ENCODE results near the gene CD4.

The CD4 gene

DNA sequence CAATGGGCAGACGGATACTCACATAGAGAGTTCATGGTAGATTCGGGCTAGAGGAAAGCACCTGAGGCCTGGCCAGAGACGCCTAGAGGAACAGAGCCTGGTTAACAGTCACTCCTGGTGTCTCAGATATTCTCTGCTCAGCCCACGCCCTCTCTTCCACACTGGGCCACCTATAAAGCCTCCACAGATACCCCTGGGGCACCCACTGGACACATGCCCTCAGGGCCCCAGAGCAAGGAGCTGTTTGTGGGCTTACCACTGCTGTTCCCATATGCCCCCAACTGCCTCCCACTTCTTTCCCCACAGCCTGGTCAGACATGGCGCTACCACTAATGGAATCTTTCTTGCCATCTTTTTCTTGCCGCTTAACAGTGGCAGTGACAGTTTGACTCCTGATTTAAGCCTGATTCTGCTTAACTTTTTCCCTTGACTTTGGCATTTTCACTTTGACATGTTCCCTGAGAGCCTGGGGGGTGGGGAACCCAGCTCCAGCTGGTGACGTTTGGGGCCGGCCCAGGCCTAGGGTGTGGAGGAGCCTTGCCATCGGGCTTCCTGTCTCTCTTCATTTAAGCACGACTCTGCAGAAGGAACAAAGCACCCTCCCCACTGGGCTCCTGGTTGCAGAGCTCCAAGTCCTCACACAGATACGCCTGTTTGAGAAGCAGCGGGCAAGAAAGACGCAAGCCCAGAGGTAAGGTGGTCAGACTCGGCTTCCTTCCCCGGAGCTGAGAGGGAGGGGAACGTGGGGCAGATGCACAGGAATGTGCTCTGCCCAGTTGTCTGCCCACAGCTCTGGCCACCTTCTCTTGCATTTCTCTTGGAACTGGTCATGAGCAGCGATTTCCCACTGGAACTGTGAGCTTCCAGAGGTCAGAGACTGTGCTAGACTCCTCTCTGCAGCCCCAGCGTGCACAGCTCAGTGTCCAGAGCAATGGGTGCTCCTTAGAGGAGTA lies at the start of gene CD4:
CD4 (plus strand) TSS at position 557 of the 953 bp plus-strand sequence. CDS start 10,611 bp downstream, outside the sequence.
- TF ChIP-seq, protein P1, sequence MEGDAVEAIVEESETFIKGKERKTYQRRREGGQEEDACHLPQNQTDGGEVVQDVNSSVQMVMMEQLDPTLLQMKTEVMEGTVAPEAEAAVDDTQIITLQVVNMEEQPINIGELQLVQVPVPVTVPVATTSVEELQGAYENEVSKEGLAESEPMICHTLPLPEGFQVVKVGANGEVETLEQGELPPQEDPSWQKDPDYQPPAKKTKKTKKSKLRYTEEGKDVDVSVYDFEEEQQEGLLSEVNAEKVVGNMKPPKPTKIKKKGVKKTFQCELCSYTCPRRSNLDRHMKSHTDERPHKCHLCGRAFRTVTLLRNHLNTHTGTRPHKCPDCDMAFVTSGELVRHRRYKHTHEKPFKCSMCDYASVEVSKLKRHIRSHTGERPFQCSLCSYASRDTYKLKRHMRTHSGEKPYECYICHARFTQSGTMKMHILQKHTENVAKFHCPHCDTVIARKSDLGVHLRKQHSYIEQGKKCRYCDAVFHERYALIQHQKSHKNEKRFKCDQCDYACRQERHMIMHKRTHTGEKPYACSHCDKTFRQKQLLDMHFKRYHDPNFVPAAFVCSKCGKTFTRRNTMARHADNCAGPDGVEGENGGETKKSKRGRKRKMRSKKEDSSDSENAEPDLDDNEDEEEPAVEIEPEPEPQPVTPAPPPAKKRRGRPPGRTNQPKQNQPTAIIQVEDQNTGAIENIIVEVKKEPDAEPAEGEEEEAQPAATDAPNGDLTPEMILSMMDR (IDR thresholded peaks at IDR 0.05): no peak

DNA sequence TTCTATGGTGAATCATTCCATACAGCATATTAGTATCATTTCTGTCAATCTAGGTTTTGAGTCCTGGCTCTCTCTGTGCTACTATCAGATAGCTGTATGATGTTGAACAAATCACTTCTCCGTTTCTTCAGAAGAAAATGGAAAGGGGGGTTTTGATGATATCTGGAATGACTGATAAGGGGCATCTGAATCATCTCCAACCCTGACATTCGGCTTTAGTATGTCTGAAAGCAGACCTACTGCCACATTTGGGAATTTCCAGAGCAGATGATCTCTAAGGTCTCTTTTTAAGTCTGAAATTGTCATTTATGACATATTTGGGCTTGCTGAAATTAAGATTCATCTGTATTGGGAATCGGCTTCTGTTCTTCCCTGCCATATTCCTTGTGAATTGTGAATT lies 46.5 kb upstream of the CD4 start:
- TF ChIP-seq, protein P1 (IDR thresholded peaks at IDR 0.05): no peak

DNA sequence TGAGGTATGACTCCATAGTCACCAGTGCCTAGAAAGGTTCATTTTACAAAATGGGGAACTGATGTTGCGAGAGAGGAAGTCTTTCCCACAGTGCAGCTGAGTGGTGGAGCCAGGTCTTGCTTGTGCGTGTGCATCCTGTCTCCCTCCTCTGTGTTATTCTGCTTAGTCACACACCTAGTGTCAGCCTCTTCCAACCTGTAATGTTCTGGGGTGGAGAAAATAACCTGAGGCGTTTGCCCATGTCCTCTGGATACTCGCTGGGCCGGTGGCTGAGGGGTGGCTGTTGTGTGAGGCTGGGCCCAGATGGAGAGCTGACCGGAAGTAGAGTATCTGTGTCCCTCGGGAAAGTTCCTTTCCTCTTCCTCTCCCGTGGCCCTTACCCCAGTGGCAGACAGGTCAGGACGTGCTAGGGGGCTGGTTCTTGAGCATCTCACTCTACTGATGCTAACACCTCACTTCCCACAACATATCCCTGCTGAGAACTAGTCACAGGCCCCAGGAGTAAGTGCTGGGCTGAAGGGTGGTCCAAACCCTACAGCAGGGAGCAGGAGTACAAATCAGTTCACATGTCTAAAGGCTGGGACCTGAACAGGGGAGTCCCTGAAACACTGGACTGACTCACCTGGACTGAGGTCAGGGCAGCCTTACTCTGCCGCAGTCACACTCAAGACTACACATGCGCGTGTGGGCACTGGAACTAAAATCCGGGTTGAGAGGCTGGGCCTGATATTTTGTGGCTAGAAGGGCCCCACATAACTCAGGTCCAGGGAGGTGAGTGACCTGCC lies 43.4 kb upstream of the CD4 start:
- TF ChIP-seq, protein P1 (IDR thresholded peaks at IDR 0.05): no peak

DNA sequence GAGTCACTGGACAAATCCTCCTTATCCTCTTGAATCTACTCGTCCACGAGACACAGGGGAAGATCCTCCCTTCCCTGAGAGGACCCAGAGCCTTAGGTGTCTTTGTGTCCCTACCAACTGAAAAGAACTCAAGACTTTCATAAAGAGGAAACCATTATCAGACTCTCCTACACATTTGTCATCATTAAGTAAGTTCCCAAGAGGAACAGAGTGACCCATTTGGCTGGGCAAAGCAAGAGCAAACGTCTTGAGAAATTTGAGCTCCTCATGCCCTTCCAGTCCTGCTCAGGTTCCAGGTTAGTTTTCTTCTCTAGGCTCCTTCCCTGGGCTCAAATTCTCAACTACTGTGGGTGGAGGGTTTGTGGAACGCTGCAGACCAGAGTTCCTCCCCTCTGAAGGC lies 42.1 kb upstream of the CD4 start:
- TF ChIP-seq, protein P1 (IDR thresholded peaks at IDR 0.05): no peak

DNA sequence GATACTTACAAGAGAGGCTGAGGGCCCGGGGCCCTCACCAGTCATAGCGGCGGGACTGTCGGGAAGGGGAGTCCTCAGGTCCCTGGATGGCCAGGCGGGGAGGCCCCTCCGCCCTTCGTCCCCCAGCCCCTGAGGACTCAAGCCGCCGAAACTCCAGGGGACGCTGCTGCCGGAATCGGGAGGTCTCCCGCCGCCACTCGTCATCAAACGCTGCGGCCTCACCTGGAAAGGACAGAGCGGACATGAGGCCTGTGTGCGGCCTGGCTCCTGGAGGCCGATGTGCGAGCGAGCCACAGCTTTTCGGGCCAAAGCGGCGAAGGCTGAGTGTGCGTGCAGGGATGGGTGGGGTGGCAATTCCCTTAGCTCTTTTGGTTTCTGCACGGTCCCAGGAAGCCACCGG lies 40.6 kb upstream of the CD4 start:
- TF ChIP-seq, protein P1 (IDR thresholded peaks at IDR 0.05): no peak

DNA sequence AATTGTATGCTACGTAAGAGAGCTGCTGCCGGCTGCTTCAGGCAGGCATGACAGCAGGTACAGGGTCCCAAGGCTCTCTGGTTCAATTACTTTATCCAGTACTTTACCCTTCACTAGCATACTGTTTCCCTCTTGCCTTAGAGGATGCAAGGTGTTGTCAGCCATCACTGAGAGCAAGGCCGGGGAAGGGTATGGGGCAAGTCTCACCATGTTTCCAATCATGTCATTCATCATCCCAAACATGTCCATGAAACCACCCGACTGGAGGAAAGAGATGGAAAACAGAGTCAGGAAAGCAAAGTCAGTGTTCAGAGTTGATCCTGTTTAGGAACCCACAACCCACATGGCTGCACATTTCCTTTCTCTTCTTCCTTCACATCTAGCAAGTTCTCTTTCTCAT lies 38.8 kb upstream of the CD4 start:
- TF ChIP-seq, protein P1 (IDR thresholded peaks at IDR 0.05): no peak

DNA sequence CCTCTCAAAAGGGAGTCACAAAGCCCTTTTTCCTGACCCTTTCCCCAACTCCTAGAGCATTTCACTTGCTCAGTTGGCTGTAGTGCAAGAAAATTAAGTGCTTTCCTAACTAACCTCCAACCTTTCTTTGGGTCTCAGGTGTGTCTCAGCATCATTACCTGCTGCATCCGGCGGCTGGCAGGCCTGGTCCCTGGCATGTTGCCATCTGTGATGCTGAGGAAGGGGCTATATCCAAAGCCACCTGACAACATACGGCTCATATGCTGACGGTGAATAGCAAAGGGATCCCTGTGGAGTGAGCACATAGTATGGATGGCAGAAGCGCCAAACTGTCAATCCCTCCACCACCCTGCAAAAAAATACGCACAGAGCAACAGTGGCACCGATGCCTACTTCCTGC lies 37.6 kb upstream of the CD4 start:
- TF ChIP-seq, protein P1 (IDR thresholded peaks at IDR 0.05): no peak
